Right lobe of liver (tissue), 6 donors: ENCODE data around the gene IL1RAPL1. TPM values are rescaled to one million over a fixed set of nuclear protein-coding genes. Genes with fewer than 3 reads are reported as not detected.

Source experiments
- ATAC-seq, 4 donors: fragments of 200-7000 bp; cut with Tn5 transposase; one replicate each; pipeline ENCODE4 v1.9.1; 2020; ENCODE audit warnings: mild to moderate bottlenecking in 4 of 4, moderate library complexity in 4 of 4
- DNase-seq, 3 donors: peaks; one replicate each; pipeline ENCODE4 v3.0.0-alpha.2; 2020
- H3K27ac ChIP-seq, 3 donors: fragments of 200-600 bp; one replicate each; pipeline ENCODE4 v1.8.0; 2022
- H3K27me3 ChIP-seq, 2 donors: fragments of 200-600 bp; one replicate each; pipeline ENCODE4 v1.8.0; 2022
- H3K36me3 ChIP-seq, 4 donors: fragments of 200-600 bp; sonication (generic) in 1 of 4; one replicate each; pipeline versions ENCODE4 v1.5.1 to v1.8.0; 2017 to 2022; ENCODE audit warnings: control low read depth in 1 of 4
- H3K4me1 ChIP-seq, 4 donors: fragments of 200-600 bp; sonication (generic) in 1 of 4; one replicate each; pipeline versions ENCODE4 v1.5.1 to v1.8.0; 2017 to 2022; ENCODE audit warnings: control low read depth in 1 of 4
- H3K4me3 ChIP-seq, 3 donors: fragments of 200-600 bp; one replicate each; pipeline ENCODE4 v1.8.0; 2022
- H3K9me3 ChIP-seq, 4 donors: fragments of 200-600 bp; sonication (generic) in 1 of 4; one replicate each; pipeline versions ENCODE4 v1.5.1 to v1.8.0; 2017 to 2022; ENCODE audit warnings: control low read depth in 1 of 4
- POLR2A ChIP-seq: fragments of 450-650 bp; IDR thresholded peaks from one replicate; pipeline ENCODE4 v1.6.1; 2017; ENCODE audit warnings: antibody characterized with exemption, mild to moderate bottlenecking
- WGBS: methylation state at CpG from one replicate; pipeline ENCODE4 v1.1.6; 2018; ENCODE audit warnings: low coverage, low lambda C conversion rate; ENCODE audit not compliant: insufficient coverage; ENCODE audit errors: missing lambda C conversion rate; 5-methylcytosine and 5-hydroxymethylcytosine counted together
- intact Hi-C, 2 donors: fragments of 100-400 bp; cut with DNase I; formaldehyde crosslinking; loops; one replicate each; pipeline versions ENCODE4 v1.11.2 to v1.14.1; 2022
- total RNA-seq, 6 experiments: library from RNA; depleted of rRNA in 2 of 6; stranded (reverse); fragments of >200 nt in 2 of 6; fragmentation: NEBNext Ultra II Directional in 3 of 6; extraction: Animal tissue kit (Norgen Biotek cat#: 25700) in 3 of 6; gene quantifications; one replicate each; pipeline versions ENCODE4 v1.1.0 to v1.2.4, GENCODE V29; 2016 to 2023
- TF ChIP-seq, protein P1 (sequence below), 4 donors: fragments of 200-600 bp in 3 of 4; fragments of 450-650 bp in 1 of 4; IDR thresholded peaks; one replicate each; pipeline versions ENCODE4 v1.5.1 to v1.8.0; 2016 to 2022; ENCODE audit warnings: antibody characterized with exemption in 4 of 4, mild to moderate bottlenecking in 2 of 4
- donor health status: DM: no; HTN: yes; CAD: no.
- donor health status: DM: no; HTN: no; CAD: no.
- donor health status: DM: no; HTN: no; CAD: no.
- donor health status: DM: no; HTN: yes; CAD: no.
- donor health status: DM: no; HTN: yes; CAD: no.

Gene IL1RAPL1
- total RNA-seq, 6 experiments from 2014 or later: not detected

DNA sequence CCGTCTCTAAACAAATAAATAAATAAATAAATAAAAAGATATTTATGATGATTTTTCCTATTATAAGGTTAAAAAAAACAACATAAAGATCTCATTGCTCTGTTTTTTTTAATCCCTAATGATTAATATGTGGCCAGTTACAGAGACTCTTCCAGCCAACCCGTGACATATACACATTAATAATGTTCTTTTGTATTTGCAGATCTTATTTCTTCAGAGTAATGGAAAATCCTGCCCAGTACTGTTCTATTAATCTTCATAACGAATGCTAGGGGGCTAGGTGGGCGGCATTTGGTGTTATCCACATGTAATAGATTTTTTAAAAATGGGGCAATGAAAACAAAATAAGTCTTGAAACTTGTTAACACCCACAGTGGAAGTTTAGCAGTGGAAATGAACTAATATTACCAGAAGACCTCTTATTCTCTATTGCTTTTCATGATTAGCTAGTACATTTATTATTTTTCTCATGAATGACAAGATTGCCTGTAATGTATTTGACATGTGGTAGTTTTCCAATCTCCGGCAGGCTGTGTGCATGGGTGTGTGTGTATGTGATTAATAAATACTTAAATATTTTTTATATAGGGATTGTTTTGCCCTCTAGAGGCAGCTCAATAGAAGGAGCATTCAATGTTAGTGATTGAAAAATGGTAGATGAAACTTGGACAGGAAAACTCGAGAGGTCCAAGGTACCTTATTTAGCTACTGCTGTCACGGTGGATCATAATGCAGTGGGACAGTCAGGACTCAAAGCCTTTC lies 457.4 kb downstream of the IL1RAPL1 start:
- TF ChIP-seq, protein P1, sequence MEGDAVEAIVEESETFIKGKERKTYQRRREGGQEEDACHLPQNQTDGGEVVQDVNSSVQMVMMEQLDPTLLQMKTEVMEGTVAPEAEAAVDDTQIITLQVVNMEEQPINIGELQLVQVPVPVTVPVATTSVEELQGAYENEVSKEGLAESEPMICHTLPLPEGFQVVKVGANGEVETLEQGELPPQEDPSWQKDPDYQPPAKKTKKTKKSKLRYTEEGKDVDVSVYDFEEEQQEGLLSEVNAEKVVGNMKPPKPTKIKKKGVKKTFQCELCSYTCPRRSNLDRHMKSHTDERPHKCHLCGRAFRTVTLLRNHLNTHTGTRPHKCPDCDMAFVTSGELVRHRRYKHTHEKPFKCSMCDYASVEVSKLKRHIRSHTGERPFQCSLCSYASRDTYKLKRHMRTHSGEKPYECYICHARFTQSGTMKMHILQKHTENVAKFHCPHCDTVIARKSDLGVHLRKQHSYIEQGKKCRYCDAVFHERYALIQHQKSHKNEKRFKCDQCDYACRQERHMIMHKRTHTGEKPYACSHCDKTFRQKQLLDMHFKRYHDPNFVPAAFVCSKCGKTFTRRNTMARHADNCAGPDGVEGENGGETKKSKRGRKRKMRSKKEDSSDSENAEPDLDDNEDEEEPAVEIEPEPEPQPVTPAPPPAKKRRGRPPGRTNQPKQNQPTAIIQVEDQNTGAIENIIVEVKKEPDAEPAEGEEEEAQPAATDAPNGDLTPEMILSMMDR (IDR thresholded peaks at IDR 0.05): peak; percentile 12 to 36 (median 30)
- TF ChIP-seq POLR2A: no peak
- Histone ChIP-seq H3K4me1 (no peaks in the 10 kb centered on the region), H3K27ac (no peak overlapping the region), H3K9me3 (no peaks in the 10 kb centered on the region), H3K27me3 (no peaks in the 10 kb centered on the region), H3K36me3 (no peaks in the 10 kb centered on the region), H3K4me3 (no peak overlapping the region)
- DNase-seq (no peak), ATAC-seq (peak in 3 of 4 donors; percentile 25 to 75 (median 46))
- intact Hi-C loops: no loop called here
- 32% methylated on average over 7 of the region's 7 CpGs for WGBS

GRCh38 chrX:29065477-29065876 lies 478.2 kb downstream of the IL1RAPL1 start:
- ATAC-seq (peak in 3 of 4 donors; percentile 52 to 62 (median 60)), DNase-seq (no peak)
- Histone ChIP-seq H3K4me1 (no peaks in the 10 kb centered on the region), H3K36me3 (no peaks in the 10 kb centered on the region), H3K27me3 (no peaks in the 10 kb centered on the region), H3K9me3 (no peaks in the 10 kb centered on the region), H3K4me3 (peak overlapping the region in 1 of 3 donors; percentile 1), H3K27ac (no peak overlapping the region)
- 30% methylated on average over 2 of the region's 2 CpGs for WGBS
- no peak for TF ChIP-seq POLR2A
- TF ChIP-seq, protein P1 (IDR thresholded peaks at IDR 0.05): no peak
- intact Hi-C loops: no loop called here

DNA sequence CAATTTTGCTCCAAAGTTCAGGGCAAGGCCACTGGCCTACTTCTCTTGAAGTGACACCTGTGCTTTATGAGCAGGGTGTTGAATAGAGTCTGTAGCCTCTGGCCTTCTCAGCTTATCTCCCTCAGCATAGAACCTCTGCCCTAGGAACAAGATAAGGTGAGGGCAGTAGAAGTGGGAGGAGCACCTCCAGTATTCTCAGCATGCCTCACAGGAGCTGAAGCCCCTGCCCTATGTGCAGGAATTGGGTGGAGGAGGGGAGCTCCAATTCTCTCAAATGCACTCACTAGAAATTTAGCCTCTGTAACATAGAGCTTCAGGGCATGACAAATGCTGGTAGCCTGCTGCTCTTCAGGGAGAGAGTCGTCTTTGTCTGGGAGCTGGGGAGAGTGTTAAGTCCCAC lies 479.3 kb downstream of the IL1RAPL1 start:
- H3K27ac ChIP-seq: no peak overlapping the region
- TF ChIP-seq POLR2A: no peak
- TF ChIP-seq, protein P1 (IDR thresholded peaks at IDR 0.05): no peak
- no peak for ATAC-seq
- H3K4me1 ChIP-seq: no peaks in the 10 kb centered on the region
- no peaks in the 10 kb centered on the region for H3K36me3 ChIP-seq
- H3K4me3 ChIP-seq: no peak overlapping the region
- intact Hi-C loops: no loop called here
- no peaks in the 10 kb centered on the region for H3K27me3 ChIP-seq
- no CpG with 5 or more reads among the region's 1 CpG for WGBS
- DNase-seq: no peak
- H3K9me3 ChIP-seq: no peaks in the 10 kb centered on the region

DNA sequence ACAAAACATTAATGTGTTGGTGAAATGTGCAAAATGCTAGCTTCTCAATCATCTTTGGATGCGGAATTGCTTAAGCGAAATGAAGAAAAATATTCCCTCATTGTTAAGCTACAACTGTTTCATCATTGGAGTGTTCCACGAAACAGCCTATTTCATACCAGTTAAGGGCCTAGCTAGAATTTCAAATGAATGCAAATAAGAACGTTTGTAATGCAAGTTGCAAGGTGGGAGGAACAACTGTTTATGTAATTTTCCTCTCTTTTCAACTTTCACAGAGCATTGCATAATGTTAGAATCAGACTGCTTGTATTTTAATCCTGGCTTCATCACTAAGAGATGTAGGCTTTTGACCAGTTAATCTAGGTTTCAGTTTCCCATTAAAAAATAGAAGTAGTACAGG lies 480.1 kb downstream of the IL1RAPL1 start:
- TF ChIP-seq, protein P1 (IDR thresholded peaks at IDR 0.05): no peak
- no peak for TF ChIP-seq POLR2A
- no peak for DNase-seq
- WGBS: 53% methylated on average over 4 of the region's 4 CpGs
- Histone ChIP-seq H3K4me1 (no peaks in the 10 kb centered on the region), H3K9me3 (no peaks in the 10 kb centered on the region), H3K27ac (no peak overlapping the region), H3K4me3 (no peak overlapping the region), H3K27me3 (no peaks in the 10 kb centered on the region), H3K36me3 (no peaks in the 10 kb centered on the region)
- no peak for ATAC-seq
- intact Hi-C loops: no loop called here
